Lower leg skin (tissue), 3 donors: Measurements from ENCODE around the gene DLG2.

Experiments used
- CTCF ChIP-seq, 3 donors: fragments of 450-650 bp; IDR thresholded peaks; one replicate each; pipeline ENCODE4 v1.5.1; 2016; ENCODE audit warnings: antibody characterized with exemption in 3 of 3, mild to moderate bottlenecking in 3 of 3, moderate library complexity in 2 of 3
- POLR2A ChIP-seq, 2 donors: fragments of 450-650 bp; IDR thresholded peaks; one replicate each; pipeline ENCODE4 v1.6.1; 2016 to 2017; ENCODE audit warnings: antibody characterized with exemption in 2 of 2, mild to moderate bottlenecking in 1 of 2, moderate library complexity in 1 of 2

DNA sequence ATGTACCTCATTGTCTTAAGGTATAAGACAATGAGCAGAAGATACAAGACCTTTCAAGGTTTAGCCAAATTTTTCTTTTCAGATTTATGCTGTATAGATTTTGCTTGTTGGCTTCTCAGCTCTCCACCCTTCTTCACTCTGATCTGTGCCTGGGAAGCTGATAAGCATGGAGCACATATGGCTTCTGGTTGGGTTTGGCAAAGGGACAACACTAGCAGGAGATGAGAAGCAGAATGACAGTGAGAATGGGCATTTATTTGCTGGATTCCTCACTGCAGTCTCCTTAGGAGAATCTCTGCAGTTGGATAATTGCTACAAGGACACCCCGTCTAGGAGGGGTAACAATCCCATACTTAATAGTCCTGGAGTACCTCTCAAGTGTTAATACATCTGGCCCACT lies 1866.2 kb downstream of the DLG2 start:
- TF ChIP-seq CTCF (IDR thresholded peaks at IDR 0.05) (no peak), POLR2A (IDR thresholded peaks at IDR 0.05) (no peak)
